Pancreas (tissue), 10 donors: ENCODE results near the gene ZNF80. TPM values are rescaled to one million over a fixed set of nuclear protein-coding genes. Genes with fewer than 3 reads are reported as not detected.

Experiments used
- ATAC-seq, 4 donors: fragments of 200-7000 bp; cut with Tn5 transposase; one replicate each; pipeline versions ENCODE4 v1.8.0 to v1.9.1; 2020; ENCODE audit warnings: mild to moderate bottlenecking in 4 of 4, moderate library complexity in 4 of 4
- DNase-seq, 6 donors: peaks; one replicate each; pipeline ENCODE4 v3.0.0-alpha.2; 2020
- FAIRE-seq: peaks from 2 replicates; lab custom pipeline; 2012; peaks lifted over from hg19 to GRCh38; lab: Jason Lieb, UNC
- H3K27ac ChIP-seq, 4 donors: fragments of 200-600 bp; sonication (generic); 1 replicate in 3 of 4; 2 replicates in 1 of 4; pipeline versions ENCODE4 v1.5.0 to v1.8.0; 2020
- H3K27me3 ChIP-seq, 4 donors: fragments of 200-600 bp; one replicate each; pipeline ENCODE4 v1.8.0; 2021
- H3K36me3 ChIP-seq, 3 donors: fragments of 200-600 bp; sonication (generic) in 1 of 3; one replicate each; pipeline versions ENCODE4 v1.5.0 to v1.8.0; 2020 to 2021
- H3K4me1 ChIP-seq, 3 donors: fragments of 200-600 bp; one replicate each; pipeline ENCODE4 v1.8.0; 2021
- H3K4me3 ChIP-seq, 4 donors: fragments of 200-600 bp; sonication (generic) in 2 of 4; one replicate each; pipeline versions ENCODE4 v1.5.0 to v1.8.0; 2020 to 2021
- H3K9me3 ChIP-seq, 4 donors: fragments of 200-600 bp; one replicate each; pipeline ENCODE4 v1.8.0; 2021
- CTCF ChIP-seq, 4 donors: fragments of 200-600 bp; sonication (generic) in 3 of 4; IDR thresholded peaks; one replicate each; pipeline versions ENCODE4 v1.5.0 to v1.8.0; 2021; ENCODE audit warnings: antibody characterized with exemption in 4 of 4
- WGBS, 2 donors: extraction: QIAGEN DNeasy Blood & Tissue Kit; methylation state at CpG; one replicate each; pipeline ENCODE4 v1.1.7; 2013; 5-methylcytosine and 5-hydroxymethylcytosine counted together
- intact Hi-C, 3 donors: fragments of 100-400 bp; cut with DNase I; formaldehyde crosslinking; loops; one replicate each; pipeline versions ENCODE4 v1.11.1 to v1.14.2; 2022
- polyA plus RNA-seq, 2 donors: library from polyadenylated mRNA; stranded (reverse); fragments of 200-250 nt; gene quantifications; one replicate each; pipeline ENCODE4 v1.2.3, GENCODE V29; 2013
- total RNA-seq, 6 donors: library from RNA; stranded (reverse); fragmentation: NEBNext Ultra II Directional in 4 of 6; extraction: Animal tissue kit (Norgen Biotek cat#: 25700) in 4 of 6; gene quantifications; one replicate each; pipeline versions ENCODE4 v1.2.1 to v1.2.4, GENCODE V29; 2021 to 2023
- donor health status: healthy with polysubstance abuse.
- donor health status: DM: no; HTN: no; CAD: no; lungs with moderate emphysema.
- donor health status: DM: no; HTN: no; CAD: no.
- donor health status: control.
- donor health status: control.
- donor health status: Bipolar disorder and iron deficiency.
- donor health status: DM: yes; HTN: yes; CAD: no.
- donor health status: DM: no; HTN: no; CAD: no.
- donor health status: DM: no; HTN: no; CAD: no.
- donor health status: DM: yes; HTN: yes; CAD: no.

The ZNF80 gene
- total and polyA plus RNA-seq, 8 donors = 0.09 TPM; not detected in 7

GRCh38 chr3:114194750-114195149, 42.6 kb downstream of the ZNF80 start:
- WGBS, 2 donors = 92 to 97% methylated on average over 1 of the region's 1 CpG
- no peak for TF ChIP-seq CTCF (IDR thresholded peaks at IDR 0.05)

GRCh38 chr3:114192136-114192535, 45.2 kb downstream of the ZNF80 start:
- ATAC-seq (no peak), DNase-seq (no peak), FAIRE-seq (no peak)
- Histone ChIP-seq H3K27me3 (no peaks in the 10 kb centered on the region), H3K9me3 (no peaks in the 10 kb centered on the region), H3K27ac (no peak overlapping the region), H3K4me1 (no peaks in the 10 kb centered on the region), H3K36me3 (no peaks in the 10 kb centered on the region), H3K4me3 (no peak overlapping the region)
- no peak for TF ChIP-seq CTCF (IDR thresholded peaks at IDR 0.05)
- intact Hi-C loops = no loop called here

More at GRCh38 chr3:114194750-114195149, 42.6 kb downstream of the ZNF80 start:
- ATAC-seq (no peak), FAIRE-seq (no peak), DNase-seq (no peak)
- intact Hi-C loops = no loop called here
- H3K9me3 ChIP-seq = no peaks in the 10 kb centered on the region
- H3K27ac ChIP-seq = no peak overlapping the region
- H3K36me3 ChIP-seq = no peaks in the 10 kb centered on the region
- H3K4me1 ChIP-seq = no peaks in the 10 kb centered on the region
- no peak overlapping the region for H3K4me3 ChIP-seq
- no peaks in the 10 kb centered on the region for H3K27me3 ChIP-seq

- DNase-seq = no peak
- ATAC-seq = no peak
- no peak for TF ChIP-seq CTCF (IDR thresholded peaks at IDR 0.05)
These were observed 50.9 kb downstream of the ZNF80 start for GRCh38 chr3:114186501-114186900.

More at GRCh38 chr3:114186501-114186900, 50.9 kb downstream of the ZNF80 start:
- Histone ChIP-seq H3K27ac (no peak overlapping the region), H3K9me3 (no peaks in the 10 kb centered on the region), H3K4me3 (no peak overlapping the region), H3K36me3 (no peaks in the 10 kb centered on the region), H3K27me3 (no peaks in the 10 kb centered on the region), H3K4me1 (no peaks in the 10 kb centered on the region)
- no peak for FAIRE-seq
- intact Hi-C loops = no loop called here

Other genes starting within 250 kb of the ZNF80 start
- gene CCDC191, start 181.1 kb downstream of the ZNF80 start, total RNA-seq = 1 to 10 TPM; 2.8 to 5.0 (median 3.8) TPM
- 1 to 10 TPM; 5.1 to 8.7 TPM for gene CCDC191, start 181.1 kb downstream of the ZNF80 start, polyA plus RNA-seq
- 10 to 100 TPM in 4 of 6 donors, 1 to 10 TPM in 2; 8.5 to 13.5 (median 12.0) TPM for gene QTRT2, start 180.8 kb downstream of the ZNF80 start, total RNA-seq
- gene QTRT2, start 180.8 kb downstream of the ZNF80 start, polyA plus RNA-seq = 1 to 10 TPM; 3.5 to 6.1 TPM
- gene DRD3, start 58.5 kb downstream of the ZNF80 start, total RNA-seq = not detected
- gene DRD3, start 58.5 kb downstream of the ZNF80 start, polyA plus RNA-seq = not detected
- gene TIGIT, start 56.5 kb upstream of the ZNF80 start, total RNA-seq = under 1 TPM in 4 of 6 donors, not detected in 2; 0.06 to 0.34 (median 0.21) TPM
- gene TIGIT, start 56.5 kb upstream of the ZNF80 start, polyA plus RNA-seq = under 1 TPM in 1 of 2 donors, not detected in 1; 0.05 TPM